Daoy (cell line): ENCODE measurements around the gene ITGB1. TPM values are rescaled to one million over a fixed set of nuclear protein-coding genes. Genes with fewer than 3 reads are reported as not detected.
A peak's percentile ranks its signal among the peaks of the same experiment; 100 is the strongest.
"Not testable (repeated sequence)": the region's sequence is repeated elsewhere in the genome, so short reads cannot be mapped to it uniquely, and the experiment has no call there.

ENCODE experiments used
- DNase-seq: peaks from one replicate; pipeline ENCODE4 v3.0.0-alpha.2; 2015; ENCODE audit warnings: low read depth
- total RNA-seq: library from RNA; depleted of rRNA; stranded (reverse); fragments of >200 nt; shearing (Covaris generic); gene quantifications from 2 replicates; pipeline ENCODE4 v1.2.3, GENCODE V29; 2014

ITGB1 gene
- total RNA-seq, 1 experiment from 2014 or later, result 586 TPM

DNA sequence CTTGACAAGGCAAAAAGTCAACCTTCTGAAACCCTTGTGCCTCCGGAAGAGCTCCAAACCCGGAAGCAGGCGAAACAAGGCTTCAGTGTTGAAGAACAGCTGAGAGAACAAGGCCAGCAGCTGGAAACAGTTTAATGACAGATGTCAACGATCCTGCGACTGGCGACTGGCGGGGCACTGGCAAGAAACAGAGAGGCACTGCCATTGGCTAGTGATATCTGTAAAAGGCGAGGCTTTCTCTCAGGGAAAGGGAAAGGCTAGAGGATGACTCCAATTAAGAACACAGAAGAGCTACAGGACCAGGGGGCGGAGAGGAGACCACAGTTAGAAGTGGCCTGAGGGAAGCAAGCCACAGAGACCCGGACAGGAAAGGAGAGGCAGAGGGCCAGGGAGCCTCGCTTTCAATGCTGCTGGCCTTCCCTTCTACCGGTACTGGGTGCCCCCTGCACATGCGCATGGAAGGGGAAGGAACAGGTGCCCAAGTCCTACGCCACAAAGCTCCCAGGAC lies 19.4 kb downstream of the ITGB1 start:
- DNase-seq, result no peak

- no peak for DNase-seq
These were observed 20.1 kb downstream of the ITGB1 start for GRCh38 chr10:32937911-32938424.

DNA sequence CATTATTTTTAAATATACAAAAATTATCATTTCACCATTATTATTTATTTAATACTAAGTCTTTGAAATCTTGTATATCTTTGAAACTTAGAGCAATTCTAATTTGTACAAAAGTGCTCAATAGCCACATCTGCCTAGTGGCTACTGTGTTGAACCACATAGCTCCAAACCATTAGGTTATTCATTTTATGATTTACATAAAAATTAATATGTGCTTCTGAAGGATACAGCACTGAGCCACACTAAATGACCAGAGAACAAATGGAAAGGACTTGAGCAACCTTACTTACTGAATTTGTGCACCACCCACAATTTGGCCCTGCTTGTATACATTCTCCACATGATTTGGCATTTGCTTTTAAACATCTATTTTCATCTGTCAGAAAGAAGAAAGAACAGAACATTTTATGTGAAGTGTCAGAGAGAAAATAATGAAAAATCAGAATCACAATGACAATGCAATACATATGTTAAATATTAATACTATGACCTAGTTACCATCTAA lies 25.8 kb downstream of the ITGB1 start:
- no peak for DNase-seq

- DNase-seq, result no peak
These were observed 26.4 kb downstream of the ITGB1 start for GRCh38 chr10:32931593-32931992.

DNA sequence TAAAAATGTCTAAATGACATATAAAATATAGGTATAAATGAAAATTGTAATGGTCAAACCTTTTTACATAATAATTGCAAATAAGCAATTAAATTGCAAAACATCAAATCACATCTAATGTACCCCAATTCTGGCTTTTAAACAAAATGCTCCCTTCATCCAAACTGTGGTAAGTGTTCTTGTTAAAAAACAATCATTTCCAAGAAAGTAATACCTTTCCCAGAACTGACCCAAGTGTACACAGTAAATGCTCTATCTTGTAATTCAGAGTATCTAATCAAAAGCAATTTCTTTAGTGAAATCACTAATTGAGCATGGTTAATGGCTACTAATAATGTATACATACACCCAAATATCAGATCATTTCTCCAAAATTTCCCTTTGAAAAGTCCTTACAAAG lies 28.0 kb downstream of the ITGB1 start:
- DNase-seq, result no peak

DNA sequence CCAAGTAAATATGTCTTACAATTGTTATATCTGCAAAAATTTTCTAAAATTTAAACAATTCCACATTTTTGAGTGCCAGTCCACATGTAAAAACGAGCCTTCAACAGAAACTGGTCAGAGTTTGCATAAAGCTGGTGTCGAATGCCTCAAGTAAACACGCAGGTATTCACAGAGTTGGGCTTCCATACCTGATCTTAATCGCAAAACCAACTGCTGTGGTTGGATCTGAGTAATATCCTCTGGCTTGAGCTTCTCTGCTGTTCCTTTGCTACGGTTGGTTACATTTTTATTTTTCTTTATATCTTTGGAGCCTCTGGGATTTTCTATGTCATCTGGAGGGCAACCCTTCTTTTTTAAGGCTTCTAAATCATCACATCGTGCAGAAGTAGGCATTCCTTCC lies 28.4 kb downstream of the ITGB1 start:
- peak; percentile 5 for DNase-seq

GRCh38 chr10:32927750-32928149 lies 30.3 kb downstream of the ITGB1 start:
- DNase-seq, result no peak

DNA sequence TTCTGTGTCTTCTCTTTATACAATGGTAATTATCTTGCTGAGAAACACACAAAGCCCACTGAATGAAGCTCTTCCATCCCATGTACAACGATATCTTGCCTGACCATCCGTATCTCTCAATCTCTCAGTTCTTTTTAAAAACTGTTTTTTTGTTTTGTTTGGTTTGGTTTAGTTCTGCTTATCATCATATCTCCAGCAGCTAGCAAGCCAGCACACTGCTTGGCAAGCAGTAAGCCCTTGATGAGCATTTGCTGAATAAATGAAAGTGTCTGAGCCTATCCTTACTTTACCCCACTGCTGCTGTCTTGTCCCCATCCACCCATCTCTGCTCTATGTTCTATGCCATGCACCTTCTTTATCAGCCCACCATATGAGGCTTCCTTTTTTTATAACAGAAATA lies 34.2 kb downstream of the ITGB1 start:
- no peak for DNase-seq

GRCh38 chr10:32923134-32923533 lies 34.9 kb downstream of the ITGB1 start:
- no peak for DNase-seq

DNA sequence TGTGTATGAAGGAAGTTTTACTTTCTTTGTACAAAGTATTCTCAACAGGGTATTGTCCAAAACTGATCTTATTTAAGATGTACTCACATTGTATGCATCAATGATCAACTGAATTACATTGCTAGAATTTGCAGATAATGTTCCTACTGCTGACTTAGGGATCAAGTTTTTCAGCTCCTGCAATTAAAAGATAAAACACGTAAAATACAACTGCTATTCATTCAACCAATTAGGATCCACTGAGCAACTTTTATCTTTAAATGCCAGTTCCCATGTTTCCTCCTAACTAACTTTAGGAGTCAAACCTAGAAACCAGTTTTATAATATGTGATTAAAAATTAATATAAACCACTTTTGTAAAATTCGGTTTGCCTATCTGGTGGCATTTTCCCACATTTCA lies 35.9 kb downstream of the ITGB1 start:
- DNase-seq, result no peak

DNA sequence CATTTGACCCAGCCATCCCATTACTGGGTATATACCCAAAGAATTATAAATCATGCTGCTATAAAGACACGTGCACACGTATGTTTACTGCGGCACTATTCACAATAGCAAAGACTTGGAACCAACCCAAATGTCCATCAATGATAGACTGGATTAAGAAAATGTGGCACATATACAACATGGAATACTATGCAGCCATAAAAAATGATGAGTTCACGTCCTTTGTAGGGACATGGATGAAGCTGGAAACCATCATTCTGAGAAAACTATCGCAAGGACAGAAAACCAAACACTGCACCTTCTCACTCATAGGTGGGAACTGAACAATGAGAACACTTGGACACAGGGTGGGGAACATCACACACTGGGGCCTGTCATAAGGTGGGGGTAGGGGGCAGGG lies 40.2 kb downstream of the ITGB1 start:
- not testable (repeated sequence) for DNase-seq

DNA sequence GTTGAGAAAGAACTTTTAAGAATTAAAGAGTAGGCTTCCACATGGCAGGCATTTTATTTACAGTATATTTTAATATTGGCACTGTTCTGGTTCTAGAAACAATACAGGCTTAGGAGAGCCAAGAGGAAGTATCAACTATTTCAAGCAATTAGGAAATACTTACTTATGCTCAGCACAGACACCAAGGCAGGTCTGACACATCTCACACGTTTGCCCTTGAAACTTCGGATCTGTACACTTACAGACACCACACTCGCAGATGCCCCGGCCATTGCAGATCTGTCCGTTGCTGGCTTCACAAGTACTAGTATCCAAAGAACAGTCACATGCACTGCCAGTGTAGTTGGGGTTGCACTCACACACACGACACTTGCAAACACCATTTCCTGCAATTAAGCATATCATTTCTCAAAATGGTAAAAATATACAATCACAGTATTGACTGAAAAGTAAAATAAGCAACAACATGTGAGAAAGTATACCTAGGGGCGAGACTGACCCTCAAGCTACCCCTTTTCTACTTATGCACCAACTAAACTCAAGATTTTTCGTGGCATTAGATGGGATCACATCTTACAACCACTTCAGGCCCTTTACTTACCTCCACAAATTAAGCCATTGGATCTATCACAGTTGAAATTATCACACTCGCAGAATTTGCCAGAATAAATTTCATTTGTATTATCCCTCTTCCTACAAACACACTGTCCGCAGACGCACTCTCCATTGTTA lies 46.6 kb downstream of the ITGB1 start:
- no peak for DNase-seq

DNA sequence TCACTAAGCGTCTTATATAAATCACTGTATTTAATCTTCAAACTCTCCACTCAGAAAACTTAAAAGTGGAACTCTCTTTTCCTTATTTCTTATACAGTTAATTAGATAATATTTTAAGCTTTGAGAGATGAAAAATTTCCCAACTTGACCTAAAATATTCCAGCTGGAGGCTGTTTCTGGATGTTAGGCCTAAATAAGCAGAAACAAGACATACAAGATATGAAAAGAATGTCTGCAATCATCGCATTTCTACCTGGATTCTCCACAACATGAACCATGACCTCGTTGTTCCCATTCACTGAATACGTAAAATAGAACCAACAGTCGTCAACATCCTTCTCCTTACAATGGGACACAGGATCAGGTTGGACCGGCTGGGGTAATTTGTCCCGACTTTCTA lies 48.1 kb downstream of the ITGB1 start:
- not testable (repeated sequence) for DNase-seq

DNA sequence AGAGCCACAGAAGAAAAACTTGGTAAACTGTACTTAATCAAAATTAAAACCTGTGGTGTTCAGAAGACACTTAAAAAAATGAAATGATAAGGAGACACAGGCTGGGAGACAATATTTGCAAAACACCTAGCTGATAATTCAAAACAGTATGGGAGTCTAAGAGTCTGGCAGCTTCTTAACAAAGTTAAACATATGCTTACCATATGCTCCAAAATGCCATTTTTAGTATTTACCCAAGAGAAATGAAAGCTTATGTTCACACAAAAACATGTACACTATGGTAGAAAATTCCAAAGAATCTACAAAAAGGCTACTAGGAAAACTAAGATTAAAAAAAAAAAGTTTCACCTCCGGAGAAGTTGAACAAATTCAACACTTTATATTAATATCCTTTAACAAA lies 48.6 kb downstream of the ITGB1 start:
- no peak for DNase-seq

GRCh38 chr10:32906595-32906994 lies 51.4 kb downstream of the ITGB1 start:
- DNase-seq, result no peak

GRCh38 chr10:32905466-32905865 lies 52.6 kb downstream of the ITGB1 start:
- no peak for DNase-seq

DNA sequence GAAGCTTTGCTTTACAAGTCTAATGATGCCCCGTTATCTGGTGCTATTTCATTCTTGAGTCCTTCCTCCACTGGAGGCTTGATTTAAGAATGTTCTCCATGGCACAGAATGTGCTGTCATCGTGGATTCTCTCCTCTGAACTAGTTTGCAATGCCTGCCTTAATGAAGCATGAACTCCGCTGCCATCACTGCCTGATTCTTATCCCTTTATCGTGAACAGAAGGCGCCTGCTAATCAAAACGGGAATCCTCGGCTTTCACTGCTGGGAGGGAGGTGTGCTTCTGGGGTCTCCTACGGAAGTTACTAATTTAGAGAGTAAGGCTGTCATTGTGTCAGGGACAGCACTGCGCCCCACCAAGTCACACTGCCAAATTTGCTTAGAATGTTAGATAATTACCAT lies 56.2 kb downstream of the ITGB1 start:
- DNase-seq, result no peak

DNA sequence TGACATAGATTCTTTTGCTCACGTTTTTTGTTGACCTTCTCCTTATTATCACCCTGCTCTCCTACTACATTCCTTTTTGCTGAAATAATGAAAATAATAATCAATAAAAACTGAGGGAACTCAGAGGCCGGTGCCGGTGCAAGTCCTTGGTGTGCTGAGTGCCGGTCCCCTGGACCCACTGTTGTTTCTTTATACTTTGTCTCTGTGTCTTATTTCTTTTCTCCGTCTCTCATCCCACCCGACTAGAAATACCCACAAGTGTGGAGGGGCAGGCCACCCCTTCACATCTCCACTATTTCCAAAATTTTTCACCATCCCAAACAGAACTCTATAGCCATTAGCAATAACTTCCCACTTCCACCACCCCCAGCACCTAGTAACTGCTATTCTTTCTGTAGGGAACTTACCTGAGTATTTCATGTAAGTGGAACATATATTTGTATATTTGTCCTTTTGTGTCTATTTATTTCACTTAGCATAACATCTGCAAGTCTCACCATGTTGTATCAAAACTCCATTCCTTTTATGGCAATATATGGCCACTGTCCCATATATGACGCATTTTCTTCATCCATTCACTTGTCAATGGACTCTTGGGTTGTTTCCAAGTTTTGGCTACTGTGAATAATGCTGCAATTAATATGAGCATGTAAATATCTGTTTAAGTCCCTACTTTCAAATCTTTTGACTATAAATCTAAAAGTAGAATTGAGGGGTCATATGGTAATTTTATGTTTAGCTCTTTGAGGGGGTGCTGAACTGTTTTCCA lies 62.6 kb downstream of the ITGB1 start:
- not testable (repeated sequence) for DNase-seq

DNA sequence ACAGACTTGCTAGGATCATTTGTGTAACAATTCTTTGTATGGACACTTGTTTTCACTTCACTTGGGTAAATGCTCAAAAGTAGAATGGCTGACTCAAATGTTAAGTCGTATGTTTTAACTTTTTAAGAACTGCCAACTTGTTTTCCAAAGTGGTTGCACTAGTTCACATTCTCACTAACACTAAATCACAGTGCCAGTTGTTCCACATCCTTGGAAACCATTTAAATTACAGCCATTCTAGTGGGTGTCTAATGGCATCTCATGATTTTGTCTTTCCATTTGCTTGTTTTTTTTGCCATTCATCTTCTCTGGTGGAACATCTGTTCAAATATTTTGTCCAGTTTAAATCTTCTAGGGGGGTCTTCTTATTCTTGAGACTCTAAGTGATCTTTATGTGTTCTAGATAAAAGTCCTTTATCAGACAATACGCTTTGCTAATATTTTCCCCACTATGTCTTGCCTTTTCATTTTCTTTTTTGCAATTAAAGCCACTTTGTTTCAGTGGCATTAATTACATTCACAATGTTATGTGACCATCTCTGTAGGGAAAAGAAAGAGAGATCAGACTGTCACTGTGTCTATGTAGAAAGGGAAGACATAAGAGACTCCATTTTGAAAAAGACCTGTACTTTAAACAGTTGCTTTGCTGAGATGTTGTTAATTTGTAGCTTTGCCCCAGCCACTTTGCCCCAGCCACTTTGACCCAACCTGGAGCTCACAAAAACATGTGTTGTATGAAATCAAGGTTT lies 63.9 kb downstream of the ITGB1 start:
- DNase-seq, result no peak

GRCh38 chr10:32893434-32893833 lies 64.6 kb downstream of the ITGB1 start:
- peak; percentile 19 for DNase-seq

DNA sequence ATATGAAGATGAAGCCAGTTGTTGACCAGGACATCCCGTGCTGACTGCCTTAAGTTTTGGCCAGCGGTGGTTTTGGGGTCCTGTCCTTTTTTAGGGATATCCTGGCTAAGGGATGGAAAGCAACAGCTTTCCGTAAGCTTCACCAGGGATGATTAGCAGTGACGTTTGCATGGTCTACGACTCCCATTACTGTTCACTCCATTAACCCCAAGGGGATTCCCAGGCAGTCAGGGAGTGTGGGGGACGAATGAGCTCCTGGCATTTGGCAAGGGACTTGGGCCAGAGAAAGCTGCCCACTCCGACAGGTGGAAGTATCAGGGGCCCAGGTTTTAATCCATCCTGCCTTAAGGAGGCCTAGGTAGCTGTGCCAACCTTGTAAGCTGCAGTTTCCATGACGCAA lies 66.8 kb downstream of the ITGB1 start:
- DNase-seq, result peak; percentile 4

DNA sequence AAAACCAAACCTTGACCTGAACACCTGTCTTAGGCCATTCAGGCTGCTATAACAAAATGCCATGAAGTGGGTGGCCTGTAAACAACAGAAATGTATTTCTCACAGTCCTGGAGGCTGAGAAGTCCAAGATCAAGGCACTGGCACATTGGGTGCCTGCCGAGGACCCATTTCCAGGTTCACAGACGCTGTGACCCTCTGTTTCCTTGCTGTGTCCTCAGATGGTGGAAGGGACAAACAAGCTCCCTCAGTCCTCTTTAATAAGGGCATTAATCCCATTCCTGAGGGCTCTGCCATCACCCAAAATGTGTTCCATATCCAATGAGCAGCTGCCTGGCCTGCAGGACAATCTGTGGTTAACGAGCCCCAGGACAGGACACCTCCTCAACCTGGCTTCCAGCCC lies 67.6 kb downstream of the ITGB1 start:
- no peak for DNase-seq
